K562 (cell line): ENCODE results near the gene C6orf141. TPM values are rescaled to one million over a fixed set of nuclear protein-coding genes. Genes with fewer than 3 reads are reported as not detected.

Experiments used
- ATAC-seq: fragments of 200-7000 bp; cut with Tn5 transposase; 3 replicates; pipeline ENCODE4 v1.9.1; 2020; ENCODE audit warnings: moderate library complexity
- BruUV-seq: library from RNA; stranded (reverse); fragments of 400-500 nt; replicated peaks from 2 replicates; lab custom pipeline; 2021; lab: Mats Ljungman, UMichigan
- CTCF ChIA-PET: fragments of 300-600 bp; formaldehyde crosslinking; extraction: SDS; loops from one replicate; lab custom pipeline; 2021; ENCODE audit warnings: low intra/inter-chr PET ratio; lab: Yijun Ruan, JAX
- POLR2A ChIA-PET: fragments of 300-600, 350-650 bp; sonication (Branson Sonifier 250); formaldehyde crosslinking; extraction: SDS; loops from one replicate; lab custom pipeline; 2021; ENCODE audit warnings: antibody characterized with exemption, inconsistent platforms; lab: Yijun Ruan, JAX
- DNase-seq, 4 experiments: peaks; one replicate each; pipeline versions ENCODE4 v3.0.0 to v3.0.0-alpha.2; 2011 to 2018; ENCODE audit warnings: low spot score in 3 of 4, mixed read lengths in 3 of 4; ENCODE audit errors: extremely low read depth in 1 of 4
- FAIRE-seq: peaks from 2 replicates; lab custom pipeline; 2011; peaks lifted over from hg19 to GRCh38; lab: Jason Lieb, UNC
- H2AFZ ChIP-seq: 2 replicates; pipeline ENCODE4 v1.6.0; 2011; ENCODE audit warnings: low read depth, low read length, control low read depth, inconsistent platforms
- H3K27ac ChIP-seq: fragments of 200-600 bp; 3 replicates; pipeline ENCODE4 v1.8.0; 2011; ENCODE audit warnings: low read depth, mild to moderate bottlenecking, control low read depth, inconsistent platforms, low read length, moderate library complexity, mixed read lengths; ENCODE audit errors: extremely low read depth
- H3K27me3 ChIP-seq, 2 experiments: fragments of 300-600 bp in 1 of 2; 2 replicates in 1 of 2; 3 replicates in 1 of 2; pipeline versions ENCODE4 v1.6.0 to v1.8.0; 2011; ENCODE audit warnings: inconsistent platforms in 2 of 2, low read length in 2 of 2, mild to moderate bottlenecking in 1 of 2, mixed read lengths in 1 of 2, moderate library complexity in 1 of 2; ENCODE audit not compliant: control insufficient read depth in 2 of 2, insufficient read depth in 2 of 2
- H3K36me3 ChIP-seq: fragments of 300-600 bp; 3 replicates; pipeline ENCODE4 v1.8.0; 2011; ENCODE audit warnings: mild to moderate bottlenecking, low read length, inconsistent platforms; ENCODE audit not compliant: control insufficient read depth, insufficient read depth
- H3K4me1 ChIP-seq, 2 experiments: fragments of 200-600 bp in 1 of 2; replicated peaks in 1 of 2; 2 replicates in 1 of 2; 3 replicates in 1 of 2; pipeline versions ENCODE4 v1.5.1 to v1.8.0; 2011; ENCODE audit warnings: inconsistent platforms in 2 of 2, low read length in 2 of 2, mild to moderate bottlenecking in 1 of 2, mixed read lengths in 1 of 2, moderate library complexity in 1 of 2; ENCODE audit not compliant: control insufficient read depth in 2 of 2, insufficient read depth in 2 of 2
- H3K4me2 ChIP-seq: 2 replicates; pipeline ENCODE4 v1.6.1; 2011; ENCODE audit warnings: low read length, control low read depth, inconsistent platforms, mixed read lengths; ENCODE audit not compliant: insufficient read depth
- H3K4me3 ChIP-seq: fragments of 200-600 bp; sonication (generic), shearing (Covaris generic); 2 replicates; pipeline ENCODE4 v1.5.1; 2016; ENCODE audit warnings: control low read depth, inconsistent platforms
- H3K79me2 ChIP-seq: fragments of 200-600 bp; 3 replicates; pipeline ENCODE4 v1.8.0; 2011; ENCODE audit warnings: low read length, inconsistent platforms; ENCODE audit not compliant: control insufficient read depth, insufficient read depth
- H3K9ac ChIP-seq, 2 experiments: 2 replicates each; pipeline versions ENCODE4 v1.6.0 to v1.6.1; 2011; ENCODE audit warnings: low read depth in 2 of 2, low read length in 2 of 2, control low read depth in 1 of 2, inconsistent platforms in 1 of 2, mild to moderate bottlenecking in 1 of 2, mixed read lengths in 1 of 2; ENCODE audit not compliant: insufficient read depth in 1 of 2
- H3K9me1 ChIP-seq: one replicate; pipeline ENCODE4 v1.6.0; 2011; ENCODE audit warnings: inconsistent platforms, mild to moderate bottlenecking, low read length, moderate library complexity; ENCODE audit not compliant: control insufficient read depth, insufficient read depth
- H3K9me3 ChIP-seq: replicated peaks from 2 replicates; pipeline ENCODE4 v1.5.1; 2011; ENCODE audit warnings: low read depth, low read length, inconsistent platforms; ENCODE audit not compliant: control insufficient read depth, insufficient read depth
- H4K20me1 ChIP-seq: replicated peaks from 2 replicates; pipeline ENCODE4 v1.6.1; 2011; ENCODE audit warnings: low read length, inconsistent platforms, mixed read lengths; ENCODE audit not compliant: control insufficient read depth, insufficient read depth
- ARID1B ChIP-seq: fragments of 450-650 bp; IDR thresholded peaks from 2 replicates; pipeline ENCODE4 v1.6.1; 2016; ENCODE audit warnings: antibody characterized with exemption, mild to moderate bottlenecking, inconsistent platforms
- FOXP1 ChIP-seq: sonication (generic); formaldehyde crosslinking; IDR thresholded peaks from 2 replicates; pipeline ENCODE4 v1.8.0; 2022; ENCODE audit warnings: mild to moderate bottlenecking, missing genetic modification reagents
- KDM1A ChIP-seq, 2 experiments: fragments of 450-650 bp; IDR thresholded peaks; 2 replicates each; pipeline ENCODE4 v1.6.1; 2016; ENCODE audit warnings: mild to moderate bottlenecking in 2 of 2
- MYNN ChIP-seq, 2 experiments: sonication (generic); formaldehyde crosslinking in 1 of 2; IDR thresholded peaks; 2 replicates each; pipeline versions ENCODE4 v1.5.0 to v1.6.1; 2016 to 2020; ENCODE audit warnings: antibody characterized with exemption in 1 of 2, missing genetic modification reagents in 1 of 2
- PURB ChIP-seq: sonication (generic); formaldehyde crosslinking; IDR thresholded peaks from 2 replicates; pipeline ENCODE4 v1.9.0; 2021; ENCODE audit warnings: low read depth, mild to moderate bottlenecking, missing genetic modification reagents
- SRF ChIP-seq, 2 experiments: fragments of 250-450, 450-650 bp in 1 of 2; sonication (Bioruptor Pico) in 1 of 2; sonication (generic) in 1 of 2; formaldehyde crosslinking; IDR thresholded peaks; 2 replicates each; pipeline versions ENCODE4 v1.5.0 to v1.5.1; 2020 to 2022; ENCODE audit warnings: mild to moderate bottlenecking in 1 of 2, missing genetic modification reagents in 1 of 2
- TAL1 ChIP-seq: fragments of 450-650 bp; IDR thresholded peaks from 2 replicates; pipeline ENCODE4 v1.6.1; 2016; ENCODE audit warnings: mild to moderate bottlenecking
- TEAD4 ChIP-seq, 2 experiments: sonication (generic) in 1 of 2; formaldehyde crosslinking in 1 of 2; IDR thresholded peaks; 2 replicates each; pipeline versions ENCODE4 v1.6.1 to v1.8.0; 2012 to 2022; ENCODE audit warnings: borderline replicate concordance in 1 of 2, inconsistent platforms in 1 of 2, low read length in 1 of 2, mild to moderate bottlenecking in 1 of 2, missing genetic modification reagents in 1 of 2
- ZBED1 ChIP-seq: IDR thresholded peaks from 2 replicates; pipeline ENCODE4 v1.6.1; 2014
- ZNF3 ChIP-seq: fragments of 250-450 bp; sonication (Bioruptor Pico); IDR thresholded peaks from 2 replicates; pipeline ENCODE4 v1.5.0; 2021; ENCODE audit warnings: mild to moderate bottlenecking, moderate library complexity
- WGBS: fragments of 100-300 bp; shearing (Covaris generic); methylation state at CpG from one replicate; pipeline ENCODE4 v1.1.6; 2016; ENCODE audit warnings: low coverage, mixed read lengths; ENCODE audit not compliant: insufficient coverage; ENCODE audit errors: missing lambda C conversion rate; 5-methylcytosine and 5-hydroxymethylcytosine counted together
- in situ Hi-C: fragments of 300-500 bp; cut with MboI; formaldehyde crosslinking; loops from 4 replicates; pipeline ENCODE4 v1.15.0; 2018; ENCODE audit warnings: inconsistent platforms, mixed read lengths
- intact Hi-C: fragments of 100-400 bp; cut with micrococcal nuclease; formaldehyde crosslinking; loops from 2 replicates; pipeline ENCODE4 v1.14.2; 2022
- polyA plus RNA-seq, 8 experiments: library from polyadenylated mRNA; depleted of rRNA in 4 of 8; stranded (reverse) in 5 of 8; unstranded in 3 of 8; fragments of >200 nt; fragmentation: Nextera tagmentation in 2 of 8; fragmentation: Illumina TruSeq in 1 of 8; extraction: Ambion mirVana in 2 of 8; extraction: Trizol in 1 of 8; gene quantifications; 2 replicates each; pipeline versions ENCODE4 v1.2.1 to v1.2.3, GENCODE V29; 2011 to 2014; ENCODE audit warnings: inconsistent platforms in 1 of 8, missing spikeins in 1 of 8
- total RNA-seq, 7 experiments: library from RNA; depleted of rRNA in 6 of 7; stranded (reverse); fragments of >200 nt in 6 of 7; fragmentation: Illumina TruSeq in 2 of 7; extraction: Trizol in 2 of 7; gene quantifications; 2 replicates each; pipeline versions ENCODE4 v1.2.1 to v1.2.3, GENCODE V29; 2011 to 2021; ENCODE audit warnings: low replicate concordance in 1 of 7
- TF ChIP-seq, protein P1 (sequence below): sonication (generic); formaldehyde crosslinking; IDR thresholded peaks from 2 replicates; pipeline ENCODE4 v1.8.0; 2022; ENCODE audit warnings: mild to moderate bottlenecking, missing genetic modification reagents
- TF ChIP-seq, protein P2 (sequence below): fragments of 450-650 bp; IDR thresholded peaks from 2 replicates; pipeline ENCODE4 v1.6.1; 2016
- TF ChIP-seq, protein P3 (sequence below): sonication (generic); formaldehyde crosslinking; IDR thresholded peaks from 2 replicates; pipeline ENCODE4 v1.8.1; 2023; ENCODE audit warnings: mild to moderate bottlenecking, missing genetic modification reagents
- TF ChIP-seq, protein P4 (sequence below): sonication (generic); IDR thresholded peaks from 2 replicates; pipeline ENCODE4 v1.6.1; 2016

The C6orf141 gene
- total and polyA plus RNA-seq, 9 of the 15 experiments (the other 6 are each of a cell fraction or from before 2014, with no cell fraction given) = not detected

DNA sequence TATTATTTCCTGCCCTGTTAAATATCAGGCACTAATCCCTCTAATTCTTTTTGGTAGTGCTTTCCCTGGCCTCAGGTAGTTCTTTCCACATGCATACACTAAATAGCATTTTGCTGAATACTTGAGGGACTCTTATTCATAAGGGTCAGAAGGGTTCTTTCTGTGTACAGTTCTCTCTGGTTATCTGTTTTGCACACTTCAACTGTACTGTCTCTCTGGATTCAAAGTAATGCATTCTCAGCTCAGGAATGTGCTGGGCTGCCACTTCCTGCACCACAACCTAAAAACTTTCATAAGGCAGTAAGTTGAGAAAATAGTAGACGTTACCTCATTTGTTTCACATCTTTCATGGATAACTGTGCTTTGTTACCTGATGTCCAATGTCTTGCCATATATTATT is 32.1 kb downstream of the C6orf141 start:
- peak; percentile 56 for FAIRE-seq
- H3K9me1 ChIP-seq = no peaks in the 10 kb centered on the region
- ChIA-PET CTCF (no interaction called here), POLR2A (no interaction called here)
- WGBS = 33% methylated on average over 1 of the region's 1 CpG
- H3K4me1 ChIP-seq = peaks cover 0 to 2% of the 10 kb centered on the region in 2 experiments; a peak in 1 of 5 replicates
- no peaks in the 10 kb centered on the region for H3K9me3 ChIP-seq
- no peaks in the 10 kb centered on the region for H4K20me1 ChIP-seq
- peak overlapping the region; percentile 1; the same call in 1 of the 3 replicates for H3K27ac ChIP-seq
- no peaks in the 10 kb centered on the region for H3K36me3 ChIP-seq
- TF ChIP-seq KDM1A (IDR thresholded peaks at IDR 0.05) (no peak), TAL1 (peak; percentile 13; the same call in 1 of the 2 replicates), PURB (no peak), FOXP1 (CRISPR knock-in tag) (no peak), MYNN (IDR thresholded peaks at IDR 0.05) (peak; percentile 69; the same call in 1 of the 2 replicates), MYNN (CRISPR knock-in tag; IDR thresholded peaks at IDR 0.05) (no peak), ZBED1 (no peak), ZNF3 (CRISPR knock-in tag) (no peak), ARID1B (no peak), TEAD4 (IDR thresholded peaks at IDR 0.05; ENCODE audit: low read length) (peak; percentile 65), TEAD4 (CRISPR knock-in tag; IDR thresholded peaks at IDR 0.05; ENCODE audit: borderline replicate concordance) (no peak), SRF (CRISPR knock-in tag; IDR thresholded peaks at IDR 0.05) (no peak)
- TF ChIP-seq, protein P1, sequence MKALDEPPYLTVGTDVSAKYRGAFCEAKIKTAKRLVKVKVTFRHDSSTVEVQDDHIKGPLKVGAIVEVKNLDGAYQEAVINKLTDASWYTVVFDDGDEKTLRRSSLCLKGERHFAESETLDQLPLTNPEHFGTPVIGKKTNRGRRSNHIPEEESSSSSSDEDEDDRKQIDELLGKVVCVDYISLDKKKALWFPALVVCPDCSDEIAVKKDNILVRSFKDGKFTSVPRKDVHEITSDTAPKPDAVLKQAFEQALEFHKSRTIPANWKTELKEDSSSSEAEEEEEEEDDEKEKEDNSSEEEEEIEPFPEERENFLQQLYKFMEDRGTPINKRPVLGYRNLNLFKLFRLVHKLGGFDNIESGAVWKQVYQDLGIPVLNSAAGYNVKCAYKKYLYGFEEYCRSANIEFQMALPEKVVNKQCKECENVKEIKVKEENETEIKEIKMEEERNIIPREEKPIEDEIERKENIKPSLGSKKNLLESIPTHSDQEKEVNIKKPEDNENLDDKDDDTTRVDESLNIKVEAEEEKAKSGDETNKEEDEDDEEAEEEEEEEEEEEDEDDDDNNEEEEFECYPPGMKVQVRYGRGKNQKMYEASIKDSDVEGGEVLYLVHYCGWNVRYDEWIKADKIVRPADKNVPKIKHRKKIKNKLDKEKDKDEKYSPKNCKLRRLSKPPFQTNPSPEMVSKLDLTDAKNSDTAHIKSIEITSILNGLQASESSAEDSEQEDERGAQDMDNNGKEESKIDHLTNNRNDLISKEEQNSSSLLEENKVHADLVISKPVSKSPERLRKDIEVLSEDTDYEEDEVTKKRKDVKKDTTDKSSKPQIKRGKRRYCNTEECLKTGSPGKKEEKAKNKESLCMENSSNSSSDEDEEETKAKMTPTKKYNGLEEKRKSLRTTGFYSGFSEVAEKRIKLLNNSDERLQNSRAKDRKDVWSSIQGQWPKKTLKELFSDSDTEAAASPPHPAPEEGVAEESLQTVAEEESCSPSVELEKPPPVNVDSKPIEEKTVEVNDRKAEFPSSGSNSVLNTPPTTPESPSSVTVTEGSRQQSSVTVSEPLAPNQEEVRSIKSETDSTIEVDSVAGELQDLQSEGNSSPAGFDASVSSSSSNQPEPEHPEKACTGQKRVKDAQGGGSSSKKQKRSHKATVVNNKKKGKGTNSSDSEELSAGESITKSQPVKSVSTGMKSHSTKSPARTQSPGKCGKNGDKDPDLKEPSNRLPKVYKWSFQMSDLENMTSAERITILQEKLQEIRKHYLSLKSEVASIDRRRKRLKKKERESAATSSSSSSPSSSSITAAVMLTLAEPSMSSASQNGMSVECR (CRISPR knock-in tag) = no peak
- TF ChIP-seq, protein P2, sequence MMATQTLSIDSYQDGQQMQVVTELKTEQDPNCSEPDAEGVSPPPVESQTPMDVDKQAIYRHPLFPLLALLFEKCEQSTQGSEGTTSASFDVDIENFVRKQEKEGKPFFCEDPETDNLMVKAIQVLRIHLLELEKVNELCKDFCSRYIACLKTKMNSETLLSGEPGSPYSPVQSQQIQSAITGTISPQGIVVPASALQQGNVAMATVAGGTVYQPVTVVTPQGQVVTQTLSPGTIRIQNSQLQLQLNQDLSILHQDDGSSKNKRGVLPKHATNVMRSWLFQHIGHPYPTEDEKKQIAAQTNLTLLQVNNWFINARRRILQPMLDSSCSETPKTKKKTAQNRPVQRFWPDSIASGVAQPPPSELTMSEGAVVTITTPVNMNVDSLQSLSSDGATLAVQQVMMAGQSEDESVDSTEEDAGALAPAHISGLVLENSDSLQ = no peak
- TF ChIP-seq, protein P3, sequence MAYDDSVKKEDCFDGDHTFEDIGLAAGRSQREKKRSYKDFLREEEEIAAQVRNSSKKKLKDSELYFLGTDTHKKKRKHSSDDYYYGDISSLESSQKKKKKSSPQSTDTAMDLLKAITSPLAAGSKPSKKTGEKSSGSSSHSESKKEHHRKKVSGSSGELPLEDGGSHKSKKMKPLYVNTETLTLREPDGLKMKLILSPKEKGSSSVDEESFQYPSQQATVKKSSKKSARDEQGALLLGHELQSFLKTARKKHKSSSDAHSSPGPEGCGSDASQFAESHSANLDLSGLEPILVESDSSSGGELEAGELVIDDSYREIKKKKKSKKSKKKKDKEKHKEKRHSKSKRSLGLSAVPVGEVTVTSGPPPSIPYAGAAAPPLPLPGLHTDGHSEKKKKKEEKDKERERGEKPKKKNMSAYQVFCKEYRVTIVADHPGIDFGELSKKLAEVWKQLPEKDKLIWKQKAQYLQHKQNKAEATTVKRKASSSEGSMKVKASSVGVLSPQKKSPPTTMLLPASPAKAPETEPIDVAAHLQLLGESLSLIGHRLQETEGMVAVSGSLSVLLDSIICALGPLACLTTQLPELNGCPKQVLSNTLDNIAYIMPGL = no peak
- TF ChIP-seq, protein P4, sequence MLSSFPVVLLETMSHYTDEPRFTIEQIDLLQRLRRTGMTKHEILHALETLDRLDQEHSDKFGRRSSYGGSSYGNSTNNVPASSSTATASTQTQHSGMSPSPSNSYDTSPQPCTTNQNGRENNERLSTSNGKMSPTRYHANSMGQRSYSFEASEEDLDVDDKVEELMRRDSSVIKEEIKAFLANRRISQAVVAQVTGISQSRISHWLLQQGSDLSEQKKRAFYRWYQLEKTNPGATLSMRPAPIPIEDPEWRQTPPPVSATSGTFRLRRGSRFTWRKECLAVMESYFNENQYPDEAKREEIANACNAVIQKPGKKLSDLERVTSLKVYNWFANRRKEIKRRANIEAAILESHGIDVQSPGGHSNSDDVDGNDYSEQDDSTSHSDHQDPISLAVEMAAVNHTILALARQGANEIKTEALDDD = no peak
- ATAC-seq = peak; percentile 85
- peak overlapping the region; percentile 60 for H2AFZ ChIP-seq
- no peaks in the 10 kb centered on the region for H3K27me3 ChIP-seq
- intact Hi-C loops (no loop called here), in situ Hi-C loops (no loop called here)
- DNase-seq = peak in 1 of 4 experiments; percentile 31
- no peaks in the 10 kb centered on the region for H3K79me2 ChIP-seq
- no peak overlapping the region for H3K4me2 ChIP-seq
- no TSS peak for BruUV-seq
- H3K4me3 ChIP-seq = no peak overlapping the region
- H3K9ac ChIP-seq = no peak overlapping the region
